HepG2 (cell line): ENCODE measurements around the gene GTF2B. TPM values are rescaled to one million over a fixed set of nuclear protein-coding genes. Genes with fewer than 3 reads are reported as not detected.

Experiments used
- FOXO1 ChIP-seq: sonication (generic); formaldehyde crosslinking; IDR thresholded peaks from 2 replicates; pipeline ENCODE4 v1.4.0; 2020; ENCODE audit warnings: missing genetic modification reagents
- KDM5B ChIP-seq: sonication (generic); formaldehyde crosslinking; IDR thresholded peaks from 2 replicates; pipeline ENCODE4 v1.4.0; 2020; ENCODE audit warnings: missing genetic modification reagents, mild to moderate bottlenecking, borderline replicate concordance
- KLF12 ChIP-seq: sonication (generic); formaldehyde crosslinking; IDR thresholded peaks from 2 replicates; pipeline ENCODE4 v1.4.0; 2020; ENCODE audit warnings: missing genetic modification reagents, borderline replicate concordance
- PCBP2 ChIP-seq: fragments of 200-400 bp; formaldehyde crosslinking; optimal IDR thresholded peaks from 2 replicates; pipeline ENCODE3; 2018; ENCODE audit warnings: low read length, low read depth; ENCODE audit not compliant: poor library complexity, severe bottlenecking
- PTBP1 ChIP-seq: fragments of 200-400 bp; formaldehyde crosslinking; IDR thresholded peaks from 2 replicates; pipeline ENCODE4 v1.6.1; 2018; ENCODE audit warnings: low read length, low read depth; ENCODE audit not compliant: poor library complexity, severe bottlenecking
- RFXAP ChIP-seq: sonication (generic); formaldehyde crosslinking; IDR thresholded peaks from 2 replicates; pipeline ENCODE4 v1.4.0; 2020; ENCODE audit warnings: missing genetic modification reagents, borderline replicate concordance
- SMAD3 ChIP-seq: sonication (generic); formaldehyde crosslinking; IDR thresholded peaks from 2 replicates; pipeline ENCODE4 v1.4.0; 2020; ENCODE audit warnings: missing genetic modification reagents
- TBX3 ChIP-seq: fragments of 450-650 bp; IDR thresholded peaks from 2 replicates; pipeline ENCODE4 v1.6.1; 2017; ENCODE audit warnings: antibody characterized with exemption, mild to moderate bottlenecking, inconsistent platforms, borderline replicate concordance
- TSC22D2 ChIP-seq: sonication (generic); formaldehyde crosslinking; IDR thresholded peaks from 2 replicates; pipeline ENCODE4 v1.5.1; 2020; ENCODE audit warnings: missing genetic modification reagents, mild to moderate bottlenecking, borderline replicate concordance
- ZNF510 ChIP-seq: sonication (generic); formaldehyde crosslinking; IDR thresholded peaks from 2 replicates; pipeline ENCODE4 v1.4.0; 2020; ENCODE audit warnings: low read depth, mild to moderate bottlenecking, missing genetic modification reagents
- ZNF720 ChIP-seq: sonication (generic); formaldehyde crosslinking; IDR thresholded peaks from 2 replicates; pipeline ENCODE4 v1.4.0; 2020; ENCODE audit warnings: missing genetic modification reagents
- ZNF850 ChIP-seq: sonication (generic); formaldehyde crosslinking; conservative IDR thresholded peaks from 2 replicates; pipeline ENCODE4 v1.9.0; 2021; ENCODE audit warnings: mild to moderate bottlenecking, missing genetic modification reagents
- ZNF878 ChIP-seq: sonication (generic); formaldehyde crosslinking; IDR thresholded peaks from 2 replicates; pipeline ENCODE4 v1.8.1; 2023; ENCODE audit warnings: mild to moderate bottlenecking, missing genetic modification reagents, moderate library complexity
- ZSCAN9 ChIP-seq: IDR thresholded peaks from 2 replicates; pipeline ENCODE4 v1.6.1; 2016; ENCODE audit warnings: borderline replicate concordance
- polyA plus RNA-seq, 8 experiments: library from polyadenylated mRNA; depleted of rRNA in 3 of 8; stranded (reverse) in 7 of 8; unstranded in 1 of 8; fragments of >200 nt; fragmentation: Illumina TruSeq in 4 of 8; extraction: Trizol in 4 of 8; gene quantifications; 2 replicates each; pipeline versions ENCODE4 v1.2.1 to v1.2.3, GENCODE V29; 2011 to 2016; ENCODE audit warnings: low read depth in 4 of 8, missing spikeins in 1 of 8, mixed read lengths in 1 of 8; ENCODE audit not compliant: insufficient read depth in 1 of 8
- total RNA-seq, 5 experiments: library from RNA; depleted of rRNA; stranded (reverse); fragments of >200 nt; fragmentation: Illumina TruSeq; extraction: Trizol; gene quantifications; 2 replicates each; pipeline ENCODE4 v1.2.3, GENCODE V29; 2016; ENCODE audit warnings: low read depth in 1 of 5
- TF ChIP-seq, protein P1 (sequence below): sonication (generic); formaldehyde crosslinking; IDR thresholded peaks from 2 replicates; pipeline ENCODE4 v1.4.0; 2020; ENCODE audit warnings: mild to moderate bottlenecking, missing genetic modification reagents
- TF ChIP-seq, protein P2 (sequence below): sonication (generic); formaldehyde crosslinking; IDR thresholded peaks from 2 replicates; pipeline ENCODE4 v1.5.0; 2020; ENCODE audit warnings: mild to moderate bottlenecking, missing genetic modification reagents, borderline replicate concordance
- TF ChIP-seq, protein P3 (sequence below): sonication (generic); formaldehyde crosslinking; IDR thresholded peaks from 2 replicates; pipeline ENCODE4 v1.5.1; 2020; ENCODE audit warnings: mild to moderate bottlenecking, missing genetic modification reagents, borderline replicate concordance
- TF ChIP-seq, protein P4 (sequence below): IDR thresholded peaks from 2 replicates; pipeline ENCODE4 v1.6.1; 2018; ENCODE audit warnings: missing genetic modification reagents, mild to moderate bottlenecking, missing compliant biosample characterization
- TF ChIP-seq, protein P5 (sequence below): sonication (generic); formaldehyde crosslinking; IDR thresholded peaks from 2 replicates; pipeline ENCODE4 v1.5.1; 2020; ENCODE audit warnings: mild to moderate bottlenecking, missing genetic modification reagents

GTF2B gene
- total and polyA plus RNA-seq, 2 of the 13 experiments (the other 11 are each of a cell fraction or from before 2014, with no cell fraction given): 31.5 to 43.4 TPM

DNA sequence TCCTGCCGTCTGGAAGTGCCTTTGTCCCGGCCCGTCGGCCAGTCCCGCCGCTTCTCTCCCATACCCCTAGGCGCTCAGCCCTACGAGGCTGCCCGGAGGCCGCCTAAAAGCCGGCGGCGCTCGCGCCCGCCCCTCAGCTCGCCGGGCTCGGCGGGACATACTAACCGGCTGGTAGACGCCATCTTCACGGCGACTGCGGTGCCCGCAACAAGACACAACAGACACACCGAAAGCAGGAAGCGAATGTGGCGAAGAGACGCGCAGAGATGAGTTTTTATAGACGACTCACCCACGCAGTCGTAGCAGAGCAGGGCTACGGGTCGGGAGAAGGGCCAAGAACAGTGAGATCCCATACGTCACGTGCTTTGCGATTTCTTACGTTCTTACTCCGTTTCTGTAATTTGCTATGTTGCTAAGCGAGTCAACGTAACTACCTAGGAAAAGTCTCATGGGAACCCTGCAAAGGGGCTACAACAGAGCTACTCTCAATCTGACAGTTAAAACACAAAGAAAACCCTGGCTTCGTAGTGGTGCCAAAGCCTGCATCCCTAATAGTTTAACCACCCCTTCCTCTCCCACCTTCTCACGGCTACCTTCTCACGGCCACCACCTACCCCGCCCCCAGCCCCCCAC lies at the start of gene GTF2B (continued):
- TF ChIP-seq, protein P1, sequence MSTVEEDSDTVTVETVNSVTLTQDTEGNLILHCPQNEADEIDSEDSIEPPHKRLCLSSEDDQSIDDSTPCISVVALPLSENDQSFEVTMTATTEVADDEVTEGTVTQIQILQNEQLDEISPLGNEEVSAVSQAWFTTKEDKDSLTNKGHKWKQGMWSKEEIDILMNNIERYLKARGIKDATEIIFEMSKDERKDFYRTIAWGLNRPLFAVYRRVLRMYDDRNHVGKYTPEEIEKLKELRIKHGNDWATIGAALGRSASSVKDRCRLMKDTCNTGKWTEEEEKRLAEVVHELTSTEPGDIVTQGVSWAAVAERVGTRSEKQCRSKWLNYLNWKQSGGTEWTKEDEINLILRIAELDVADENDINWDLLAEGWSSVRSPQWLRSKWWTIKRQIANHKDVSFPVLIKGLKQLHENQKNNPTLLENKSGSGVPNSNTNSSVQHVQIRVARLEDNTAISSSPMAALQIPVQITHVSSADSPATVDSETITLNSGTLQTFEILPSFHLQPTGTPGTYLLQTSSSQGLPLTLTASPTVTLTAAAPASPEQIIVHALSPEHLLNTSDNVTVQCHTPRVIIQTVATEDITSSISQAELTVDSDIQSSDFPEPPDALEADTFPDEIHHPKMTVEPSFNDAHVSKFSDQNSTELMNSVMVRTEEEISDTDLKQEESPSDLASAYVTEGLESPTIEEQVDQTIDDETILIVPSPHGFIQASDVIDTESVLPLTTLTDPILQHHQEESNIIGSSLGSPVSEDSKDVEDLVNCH: no peak
- TF ChIP-seq, protein P2, sequence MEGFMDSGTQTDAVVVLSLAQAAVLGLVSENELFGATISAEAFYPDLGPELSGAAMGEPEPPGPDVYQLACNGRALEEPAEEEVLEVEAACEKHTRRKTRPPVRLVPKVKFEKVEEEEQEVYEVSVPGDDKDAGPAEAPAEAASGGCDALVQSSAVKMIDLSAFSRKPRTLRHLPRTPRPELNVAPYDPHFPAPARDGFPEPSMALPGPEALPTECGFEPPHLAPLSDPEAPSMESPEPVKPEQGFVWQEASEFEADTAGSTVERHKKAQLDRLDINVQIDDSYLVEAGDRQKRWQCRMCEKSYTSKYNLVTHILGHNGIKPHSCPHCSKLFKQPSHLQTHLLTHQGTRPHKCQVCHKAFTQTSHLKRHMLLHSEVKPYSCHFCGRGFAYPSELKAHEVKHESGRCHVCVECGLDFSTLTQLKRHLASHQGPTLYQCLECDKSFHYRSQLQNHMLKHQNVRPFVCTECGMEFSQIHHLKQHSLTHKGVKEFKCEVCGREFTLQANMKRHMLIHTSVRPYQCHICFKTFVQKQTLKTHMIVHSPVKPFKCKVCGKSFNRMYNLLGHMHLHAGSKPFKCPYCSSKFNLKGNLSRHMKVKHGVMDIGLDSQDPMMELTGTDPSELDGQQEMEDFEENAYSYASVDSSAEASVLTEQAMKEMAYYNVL (CRISPR knock-in tag): peak; percentile 63; the same call in 1 of the 2 replicates
- TF ChIP-seq ZNF510 (no peak; the same call in 1 of the 2 replicates), KDM5B (CRISPR knock-in tag) (peak; percentile 72; the same call in 1 of the 2 replicates), TSC22D2 (no peak; the same call in 1 of the 2 replicates), ZSCAN9 (CRISPR knock-in tag) (no peak; the same call in none of the 2 replicates), SMAD3 (CRISPR knock-in tag) (peak; percentile 78), KLF12 (no peak), PCBP2 (no peak), ZNF720 (CRISPR knock-in tag) (no peak), FOXO1 (peak; percentile 15; the same call in 1 of the 2 replicates), ZNF878 (CRISPR knock-in tag) (peak; percentile 26; the same call in 1 of the 2 replicates), RFXAP (CRISPR knock-in tag) (peak; percentile 89; the same call in 1 of the 2 replicates), ZNF850 (CRISPR knock-in tag) (no peak), TBX3 (no peak), PTBP1 (peak; percentile 70)
- TF ChIP-seq, protein P3, sequence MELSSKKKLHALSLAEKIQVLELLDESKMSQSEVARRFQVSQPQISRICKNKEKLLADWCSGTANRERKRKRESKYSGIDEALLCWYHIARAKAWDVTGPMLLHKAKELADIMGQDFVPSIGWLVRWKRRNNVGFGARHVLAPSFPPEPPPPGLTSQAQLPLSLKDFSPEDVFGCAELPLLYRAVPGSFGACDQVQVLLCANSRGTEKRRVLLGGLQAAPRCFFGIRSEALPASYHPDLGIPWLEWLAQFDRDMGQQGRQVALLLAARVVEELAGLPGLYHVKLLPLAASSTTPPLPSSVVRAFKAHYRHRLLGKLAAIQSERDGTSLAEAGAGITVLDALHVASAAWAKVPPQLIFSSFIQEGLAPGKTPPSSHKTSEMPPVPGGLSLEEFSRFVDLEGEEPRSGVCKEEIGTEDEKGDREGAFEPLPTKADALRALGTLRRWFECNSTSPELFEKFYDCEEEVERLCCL (CRISPR knock-in tag): no peak
- TF ChIP-seq, protein P4, sequence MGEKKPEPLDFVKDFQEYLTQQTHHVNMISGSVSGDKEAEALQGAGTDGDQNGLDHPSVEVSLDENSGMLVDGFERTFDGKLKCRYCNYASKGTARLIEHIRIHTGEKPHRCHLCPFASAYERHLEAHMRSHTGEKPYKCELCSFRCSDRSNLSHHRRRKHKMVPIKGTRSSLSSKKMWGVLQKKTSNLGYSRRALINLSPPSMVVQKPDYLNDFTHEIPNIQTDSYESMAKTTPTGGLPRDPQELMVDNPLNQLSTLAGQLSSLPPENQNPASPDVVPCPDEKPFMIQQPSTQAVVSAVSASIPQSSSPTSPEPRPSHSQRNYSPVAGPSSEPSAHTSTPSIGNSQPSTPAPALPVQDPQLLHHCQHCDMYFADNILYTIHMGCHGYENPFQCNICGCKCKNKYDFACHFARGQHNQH (CRISPR knock-in tag): peak; percentile 77
- TF ChIP-seq, protein P5, sequence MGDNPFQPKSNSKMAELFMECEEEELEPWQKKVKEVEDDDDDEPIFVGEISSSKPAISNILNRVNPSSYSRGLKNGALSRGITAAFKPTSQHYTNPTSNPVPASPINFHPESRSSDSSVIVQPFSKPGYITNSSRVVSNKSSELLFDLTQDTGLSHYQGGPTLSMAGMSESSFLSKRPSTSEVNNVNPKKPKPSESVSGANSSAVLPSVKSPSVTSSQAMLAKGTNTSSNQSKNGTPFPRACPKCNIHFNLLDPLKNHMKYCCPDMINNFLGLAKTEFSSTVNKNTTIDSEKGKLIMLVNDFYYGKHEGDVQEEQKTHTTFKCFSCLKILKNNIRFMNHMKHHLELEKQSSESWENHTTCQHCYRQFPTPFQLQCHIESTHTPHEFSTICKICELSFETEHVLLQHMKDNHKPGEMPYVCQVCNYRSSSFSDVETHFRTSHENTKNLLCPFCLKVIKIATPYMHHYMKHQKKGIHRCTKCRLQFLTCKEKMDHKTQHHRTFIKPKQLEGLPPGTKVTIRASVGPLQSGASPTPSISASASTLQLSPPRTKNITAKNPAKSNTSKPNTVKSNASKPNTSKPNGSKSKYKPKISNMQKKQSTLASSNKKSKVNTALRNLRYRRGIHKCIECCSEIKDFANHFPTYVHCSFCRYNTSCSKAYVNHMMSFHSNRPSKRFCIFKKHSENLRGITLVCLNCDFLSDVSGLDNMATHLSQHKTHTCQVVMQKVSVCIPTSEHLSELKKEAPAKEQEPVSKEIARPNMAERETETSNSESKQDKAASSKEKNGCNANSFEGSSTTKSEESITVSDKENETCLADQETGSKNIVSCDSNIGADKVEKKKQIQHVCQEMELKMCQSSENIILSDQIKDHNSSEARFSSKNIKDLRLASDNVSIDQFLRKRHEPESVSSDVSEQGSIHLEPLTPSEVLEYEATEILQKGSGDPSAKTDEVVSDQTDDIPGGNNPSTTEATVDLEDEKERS: no peak; the same call in 1 of the 2 replicates
